GM19395 (cell line): ENCODE results near the gene ZNF343.
A peak's percentile ranks its signal among the peaks of the same experiment; 100 is the strongest.
"Not testable (repeated sequence)": the region's sequence is repeated elsewhere in the genome, so short reads cannot be mapped to it uniquely, and the experiment has no call there.

Experiments
- ATAC-seq: cut with Tn5 transposase; IDR thresholded peaks from one replicate; pipeline ENCODE4 v1.9.1; 2021; ENCODE audit warnings: mild to moderate bottlenecking, moderate library complexity; ENCODE audit not compliant: unreplicated experiment

ZNF343 gene

GRCh38 chr20:2508631-2509467 is at the start of gene ZNF343:
ZNF343 (minus strand) TSS chr20:2508915; CDS start chr20:2493895, 15,020 bp downstream.
- peak; percentile 95 for ATAC-seq

DNA sequence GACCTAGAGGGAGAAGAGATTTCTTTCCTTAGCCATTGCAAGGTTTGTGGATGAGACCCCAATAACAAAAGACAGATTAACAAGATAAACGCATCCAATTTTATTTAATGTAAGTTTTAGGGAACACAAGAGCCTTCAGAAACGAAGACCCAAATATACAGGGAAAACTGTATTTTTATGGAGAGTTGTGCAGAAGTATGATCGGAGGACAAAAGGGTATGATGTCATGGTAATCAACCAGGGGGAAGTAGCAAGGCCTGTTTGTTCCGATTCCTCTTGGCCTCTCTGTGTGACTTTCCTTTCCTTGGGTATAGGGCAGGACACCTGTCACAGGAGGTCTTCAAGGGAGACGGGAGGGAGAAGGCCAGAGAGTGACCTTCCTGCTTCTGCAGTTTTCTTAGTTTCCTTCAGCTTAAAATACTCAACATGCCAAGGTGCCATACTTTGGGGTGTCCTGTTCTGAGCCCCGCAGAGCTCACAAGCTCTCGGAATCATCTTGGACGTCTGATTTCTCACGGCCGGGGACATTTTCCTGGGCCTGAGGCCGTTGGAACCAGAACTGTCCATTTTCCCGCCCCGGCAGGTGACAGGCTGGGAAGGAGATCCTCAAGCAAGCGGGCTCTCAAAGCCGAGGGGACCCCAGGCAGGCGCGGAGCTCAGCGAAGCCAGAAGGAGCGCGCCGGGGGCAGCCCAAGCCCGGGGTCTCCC is 49.3 kb upstream of the ZNF343 start:
- no peak for ATAC-seq

DNA sequence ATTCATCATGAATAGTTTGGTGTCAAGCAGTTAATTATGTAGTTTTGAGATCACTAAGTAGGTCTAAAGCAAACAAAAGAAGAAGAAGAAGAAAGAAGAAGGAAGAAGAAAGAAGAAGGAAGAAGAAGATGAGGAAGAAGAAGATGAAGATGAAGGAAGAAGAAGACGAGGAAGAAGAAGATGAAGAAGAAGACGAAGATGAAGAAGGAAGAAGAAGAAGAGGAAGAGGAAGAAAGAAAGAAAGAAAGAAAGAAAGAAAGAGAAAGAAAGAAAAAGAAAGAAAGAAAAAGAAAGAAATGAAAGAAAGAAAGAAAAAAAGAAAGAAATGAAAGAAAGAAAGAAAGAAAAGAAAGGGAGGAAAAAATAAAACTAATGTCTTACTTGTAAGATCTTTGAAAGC is 36.9 kb upstream of the ZNF343 start:
- ATAC-seq: no peak

GRCh38 chr20:2544211-2544610 is 35.5 kb upstream of the ZNF343 start:
- ATAC-seq: no peak

DNA sequence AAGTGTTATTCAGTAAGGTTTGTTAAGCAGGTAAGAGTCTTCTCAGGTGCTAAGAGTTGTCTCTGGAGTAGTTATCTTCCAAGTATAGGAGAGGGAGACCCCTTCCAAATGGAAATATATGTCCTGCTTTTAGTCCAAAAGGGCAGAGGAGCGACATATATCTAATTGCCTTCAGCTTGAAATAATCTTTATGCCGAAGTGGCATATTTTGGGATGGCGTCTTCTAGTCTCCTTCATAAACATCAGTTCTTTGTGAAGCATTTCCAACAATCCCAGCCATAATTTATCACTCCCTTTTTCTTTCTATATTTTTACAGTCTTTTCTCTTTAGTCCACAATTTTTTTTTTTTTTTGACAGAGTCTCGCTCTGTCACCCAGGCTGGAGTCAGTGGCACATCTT is 33.6 kb upstream of the ZNF343 start:
- ATAC-seq: no peak

- ATAC-seq: no peak
Observed at GRCh38 chr20:2541940-2542339, 33.2 kb upstream of the ZNF343 start.

GRCh38 chr20:2538931-2539720 is 30.4 kb upstream of the ZNF343 start:
- no peak for ATAC-seq

- no peak for ATAC-seq
Observed at GRCh38 chr20:2538356-2538755, 29.6 kb upstream of the ZNF343 start.

GRCh38 chr20:2537101-2537500 is 28.4 kb upstream of the ZNF343 start:
- ATAC-seq: no peak

DNA sequence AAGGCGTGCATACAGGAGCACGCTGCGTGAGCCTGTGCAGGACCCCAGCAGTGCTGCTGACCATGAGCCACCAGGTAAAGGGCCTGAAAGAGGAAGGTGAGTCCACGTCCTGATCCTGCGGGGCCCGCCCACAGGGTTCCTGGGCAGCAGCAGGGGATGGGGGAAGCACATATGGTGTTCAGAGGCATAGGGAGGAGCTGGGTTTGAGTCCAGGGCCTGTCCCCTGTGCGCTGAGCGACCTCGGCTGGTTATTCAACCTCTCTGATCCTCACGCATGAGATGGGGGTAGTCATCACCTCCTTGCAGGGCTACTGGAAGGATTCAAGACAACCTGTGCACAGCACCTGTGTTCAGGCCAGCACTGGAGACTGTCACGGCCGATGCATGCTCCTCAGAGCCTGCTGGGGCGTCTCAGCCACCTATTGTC is 27.9 kb upstream of the ZNF343 start, which contains the start of gene TMC2:
Gene TMC2, plus strand, starts transcription at position 14 of the 427 bp plus-strand sequence. Its CDS starts 49 bp downstream, at position 63.
- no peak for ATAC-seq

DNA sequence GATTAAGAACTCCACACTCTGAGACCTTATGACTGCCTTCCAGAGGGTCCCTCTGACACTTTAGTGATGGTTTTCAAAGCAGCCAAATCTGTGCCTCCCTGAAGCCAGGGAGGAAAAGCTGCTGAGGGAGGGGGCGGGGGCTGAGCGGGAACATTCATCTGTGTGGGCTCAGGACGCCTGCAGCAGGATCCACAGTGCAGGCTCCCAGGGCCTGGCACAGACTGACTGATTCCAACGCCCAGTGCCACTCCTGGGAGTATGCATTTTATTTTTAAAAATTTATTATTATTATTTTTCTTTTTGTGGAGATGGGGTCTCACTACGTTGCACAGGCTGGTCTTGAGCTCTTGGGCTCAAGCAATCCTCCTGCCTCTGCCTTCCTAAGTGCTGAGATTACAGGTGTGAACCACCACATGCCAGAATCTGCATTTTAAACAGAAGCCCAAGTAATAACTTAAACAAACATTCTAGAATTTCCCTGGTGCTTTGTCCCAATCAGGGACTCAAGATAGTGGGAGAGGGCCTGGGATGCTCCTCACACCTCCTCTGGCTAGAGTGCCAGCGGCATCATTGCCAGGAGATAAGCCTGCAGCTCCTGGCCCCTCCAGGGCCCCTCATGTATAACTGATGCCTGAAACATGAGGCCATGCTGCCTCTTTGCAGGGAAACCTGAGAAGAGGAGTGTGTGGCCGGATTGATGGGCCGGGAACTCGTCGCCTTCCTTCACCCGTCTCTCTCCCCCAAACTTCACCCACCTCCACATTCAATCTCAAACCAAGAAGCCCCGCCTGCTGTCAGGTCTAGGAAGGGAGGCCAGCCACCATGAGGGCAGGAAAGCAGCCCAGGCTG is 27.2 kb upstream of the ZNF343 start:
- ATAC-seq: no peak

- no peak for ATAC-seq
Observed at GRCh38 chr20:2533118-2533517, 24.4 kb upstream of the ZNF343 start.

DNA sequence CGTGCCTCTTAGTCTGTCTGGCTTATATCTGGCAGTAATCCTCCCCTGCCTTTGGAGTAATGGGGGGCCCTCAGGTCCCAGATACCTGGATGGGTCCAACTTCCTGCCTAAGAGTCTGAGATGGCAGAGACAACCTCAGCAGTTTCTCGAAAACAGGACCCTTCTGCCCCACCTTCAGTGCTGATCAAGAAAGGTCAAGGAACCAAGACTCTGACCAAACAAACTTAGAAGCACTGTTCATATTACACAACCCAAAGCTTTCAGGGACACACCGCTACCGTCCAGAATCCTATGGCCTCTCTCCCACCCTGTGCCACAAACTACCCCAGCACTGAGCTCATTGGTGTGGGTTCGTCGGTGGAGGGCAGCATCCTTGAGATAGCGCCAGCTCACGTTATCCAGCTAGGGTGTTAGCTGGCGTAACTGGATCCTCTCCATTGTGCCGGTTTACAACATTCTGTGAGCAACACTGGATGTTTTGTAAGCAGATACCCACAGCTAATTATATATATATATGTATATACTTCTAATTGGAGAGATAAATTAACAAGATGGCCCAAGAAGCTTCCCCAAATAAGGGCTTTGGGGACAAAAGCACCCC is 20.1 kb upstream of the ZNF343 start:
- no peak for ATAC-seq

GRCh38 chr20:2527762-2528161 is 19.0 kb upstream of the ZNF343 start:
- no peak for ATAC-seq

DNA sequence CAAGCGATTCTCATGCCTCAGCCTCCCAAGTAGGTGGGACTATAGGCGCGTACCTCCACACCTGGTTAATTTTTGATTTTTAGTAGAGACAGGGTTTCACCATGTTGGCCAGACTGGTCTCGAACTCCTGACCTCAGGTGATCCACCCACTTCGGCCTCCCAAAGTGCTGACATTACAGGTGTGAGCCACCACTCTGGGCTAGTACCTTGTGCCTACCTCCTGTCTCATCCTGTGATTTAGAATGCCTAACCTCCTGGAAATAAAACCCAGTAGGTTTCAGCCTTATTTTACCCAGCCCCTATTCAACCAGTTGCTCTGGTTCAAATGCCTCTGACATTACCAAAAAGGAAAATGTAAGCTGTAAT is 17.5 kb upstream of the ZNF343 start:
- ATAC-seq: not testable (repeated sequence)

DNA sequence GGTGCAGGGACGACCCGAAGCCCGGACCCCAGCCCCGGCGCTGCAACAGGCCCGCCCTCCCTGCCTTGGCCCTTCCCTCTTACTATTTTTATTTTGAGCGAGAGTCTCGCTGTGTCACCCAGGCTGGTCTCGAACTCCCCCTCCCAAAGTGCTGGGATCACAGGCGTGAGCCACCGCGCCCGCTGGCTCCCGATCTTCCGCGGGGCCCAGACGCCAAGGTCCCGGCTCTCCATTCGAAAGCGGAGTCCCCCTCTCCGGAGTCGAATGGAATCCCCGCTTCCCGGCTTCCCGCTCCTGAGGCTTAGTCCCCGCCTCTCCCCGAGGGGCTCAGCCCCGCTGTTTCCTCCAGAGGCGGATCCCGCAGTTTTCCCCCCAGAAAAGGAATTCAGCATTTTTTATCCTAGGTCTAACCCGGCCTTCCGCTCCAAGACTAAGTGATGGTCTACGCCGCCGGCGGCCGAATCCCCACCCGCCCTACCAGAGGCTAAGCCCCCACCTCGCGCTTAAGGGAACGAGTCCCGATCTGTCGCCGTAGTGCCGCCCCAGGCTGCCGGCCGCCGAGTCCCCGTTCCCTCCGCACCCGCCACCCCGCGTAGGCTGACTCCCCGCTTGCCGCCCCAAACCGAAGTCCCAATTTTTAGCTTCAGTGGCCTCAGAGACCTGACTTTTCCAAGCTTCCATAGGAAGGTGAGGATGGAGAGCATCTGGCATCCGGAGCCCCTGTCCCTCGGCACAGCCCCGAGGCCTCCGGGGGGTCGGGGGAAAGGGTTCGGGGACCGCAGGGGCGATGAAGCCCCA is 16.2 kb upstream of the ZNF343 start:
- ATAC-seq: peak; percentile 60

GRCh38 chr20:2523919-2524708 is 15.4 kb upstream of the ZNF343 start:
- ATAC-seq: peak; percentile 80

- not testable (repeated sequence) for ATAC-seq
Observed at GRCh38 chr20:2522826-2523429, 14.2 kb upstream of the ZNF343 start.
